NCI-H146 treated with DMSO at 0.1 percent for 48 hours (cell line): ENCODE data around the gene PDCD2.
"Not testable (repeated sequence)": the region's sequence is repeated elsewhere in the genome, so short reads cannot be mapped to it uniquely, and the experiment has no call there.

Source experiments
- DNase-seq: peaks from one replicate; lab custom pipeline; 2025; ENCODE audit not compliant: unreplicated experiment; lab: John Stamatoyannopoulos, UW

PDCD2 gene

GRCh38 chr6:170552765-170553533, 31.5 kb downstream of the PDCD2 start, which contains the start of gene PSMB1:
Gene PSMB1 (minus strand): TSS chr6:170553307. CDS start chr6:170553242, 65 bp downstream.
- DNase-seq: peak; percentile 95

- DNase-seq: no peak
Observed at GRCh38 chr6:170545405-170545804, 39.0 kb downstream of the PDCD2 start.

GRCh38 chr6:170542031-170542719, 42.3 kb downstream of the PDCD2 start:
- DNase-seq: no peak

GRCh38 chr6:170537329-170537728, 47.1 kb downstream of the PDCD2 start:
- DNase-seq: no peak

- no peak for DNase-seq
Observed at GRCh38 chr6:170536671-170537070, 47.8 kb downstream of the PDCD2 start.

- no peak for DNase-seq
Observed at GRCh38 chr6:170535004-170535403, 49.4 kb downstream of the PDCD2 start.

GRCh38 chr6:170533792-170534191, 50.6 kb downstream of the PDCD2 start:
- no peak for DNase-seq

GRCh38 chr6:170532867-170533488, 51.5 kb downstream of the PDCD2 start:
- DNase-seq: no peak

GRCh38 chr6:170529839-170530469, 54.5 kb downstream of the PDCD2 start:
- peak; percentile 71 for DNase-seq

GRCh38 chr6:170527995-170528394, 56.4 kb downstream of the PDCD2 start:
- not testable (repeated sequence) for DNase-seq

GRCh38 chr6:170525795-170526194, 58.6 kb downstream of the PDCD2 start:
- no peak for DNase-seq
